OCI-LY1 (cell line): ENCODE data around the gene LARGE2.

Source experiments
- H2AFZ ChIP-seq: fragments of 200-600 bp; sonication (generic), shearing (Covaris generic); 2 replicates; pipeline ENCODE4 v1.6.0; 2014; ENCODE audit warnings: antibody characterized with exemption, mild to moderate bottlenecking, low read length
- H3F3A ChIP-seq: fragments of 200-600 bp; sonication (generic), shearing (Covaris generic); 2 replicates; pipeline ENCODE4 v1.6.0; 2014; ENCODE audit warnings: mild to moderate bottlenecking, antibody characterized with exemption, low read length, moderate library complexity; ENCODE audit not compliant: insufficient read depth
- H3K27ac ChIP-seq: fragments of 200-600 bp; sonication (generic); 2 replicates; pipeline ENCODE4 v1.5.1; 2014; ENCODE audit warnings: low read length, mixed run types, mild to moderate bottlenecking, low read depth; ENCODE audit not compliant: poor library complexity, severe bottlenecking
- H3K27me3 ChIP-seq: fragments of 200-600 bp; sonication (generic); 2 replicates; pipeline ENCODE4 v1.6.0; 2014; ENCODE audit warnings: antibody characterized with exemption, mild to moderate bottlenecking, low read length, moderate library complexity; ENCODE audit not compliant: insufficient read depth
- H3K36me3 ChIP-seq: fragments of 200-600 bp; sonication (generic); 2 replicates; pipeline ENCODE4 v1.6.1; 2014; ENCODE audit warnings: mild to moderate bottlenecking, antibody characterized with exemption, low read length, moderate library complexity, mixed read lengths; ENCODE audit not compliant: insufficient read depth
- H3K4me1 ChIP-seq: fragments of 200-600 bp; sonication (generic); 2 replicates; pipeline ENCODE4 v1.5.1; 2014; ENCODE audit warnings: mild to moderate bottlenecking, low read length, moderate library complexity; ENCODE audit not compliant: insufficient read depth, severe bottlenecking
- H3K4me2 ChIP-seq: fragments of 200-600 bp; sonication (generic), shearing (Covaris generic); 2 replicates; pipeline ENCODE4 v1.6.1; 2014; ENCODE audit warnings: low read length
- H3K4me3 ChIP-seq: fragments of 200-600 bp; sonication (generic); 2 replicates; pipeline ENCODE4 v1.5.1; 2014; ENCODE audit warnings: low read length, low read depth, mild to moderate bottlenecking, mixed read lengths; ENCODE audit not compliant: poor library complexity, severe bottlenecking
- H3K79me2 ChIP-seq: fragments of 200-600 bp; shearing (Covaris generic); 2 replicates; pipeline ENCODE4 v1.6.1; 2016; ENCODE audit warnings: mixed run types, low read length, mixed read lengths; ENCODE audit not compliant: insufficient read depth
- H3K9ac ChIP-seq: fragments of 200-600 bp; sonication (generic), shearing (Covaris generic); 2 replicates; pipeline ENCODE4 v1.6.1; 2014; ENCODE audit warnings: mild to moderate bottlenecking, low read length, mixed read lengths
- H3K9me2 ChIP-seq: fragments of 200-600 bp; sonication (generic), shearing (Covaris generic); 2 replicates; pipeline ENCODE4 v1.6.1; 2014; ENCODE audit warnings: low read depth, mild to moderate bottlenecking, low read length, mixed read lengths
- H3K9me3 ChIP-seq: fragments of 200-600 bp; shearing (Covaris generic); 2 replicates; pipeline ENCODE4 v1.6.1; 2014; ENCODE audit warnings: low read length, mixed read lengths
- H4K20me1 ChIP-seq: fragments of 200-600 bp; sonication (generic), shearing (Covaris generic); 2 replicates; pipeline ENCODE4 v1.6.0; 2016; ENCODE audit warnings: mild to moderate bottlenecking, low read length; ENCODE audit not compliant: insufficient read depth
- CTCF ChIP-seq: fragments of 200-600 bp; sonication (generic), shearing (Covaris generic); IDR thresholded peaks from 2 replicates; pipeline ENCODE4 v1.5.1; 2017; ENCODE audit warnings: mild to moderate bottlenecking, antibody characterized with exemption, low read length, moderate library complexity, mixed read lengths
- EZH2 ChIP-seq: fragments of 200-600 bp; sonication (generic), shearing (Covaris generic); IDR thresholded peaks from 2 replicates; pipeline ENCODE4 v1.8.0; 2017; ENCODE audit warnings: borderline replicate concordance, mixed run types, mild to moderate bottlenecking, antibody characterized with exemption, low read length, moderate library complexity, mixed read lengths

Gene LARGE2

GRCh38 chr11:45881708-45882368, 40.6 kb upstream of the LARGE2 start:
- Histone ChIP-seq H3K79me2 (no peaks in the 10 kb centered on the region), H3K4me1 (peaks cover 9% of the 10 kb centered on the region), H3K9ac (no peak overlapping the region), H3K9me3 (no peaks in the 10 kb centered on the region), H2AFZ (no peak overlapping the region), H3K4me3 (no peak overlapping the region), H3K36me3 (peaks cover 16% of the 10 kb centered on the region), H3F3A (no peaks in the 10 kb centered on the region), H4K20me1 (no peaks in the 10 kb centered on the region), H3K4me2 (no peak overlapping the region), H3K27ac (no peak overlapping the region), H3K27me3 (no peaks in the 10 kb centered on the region), H3K9me2 (no peaks in the 10 kb centered on the region)
- TF ChIP-seq EZH2, result no peak
- no peak for TF ChIP-seq CTCF

DNA sequence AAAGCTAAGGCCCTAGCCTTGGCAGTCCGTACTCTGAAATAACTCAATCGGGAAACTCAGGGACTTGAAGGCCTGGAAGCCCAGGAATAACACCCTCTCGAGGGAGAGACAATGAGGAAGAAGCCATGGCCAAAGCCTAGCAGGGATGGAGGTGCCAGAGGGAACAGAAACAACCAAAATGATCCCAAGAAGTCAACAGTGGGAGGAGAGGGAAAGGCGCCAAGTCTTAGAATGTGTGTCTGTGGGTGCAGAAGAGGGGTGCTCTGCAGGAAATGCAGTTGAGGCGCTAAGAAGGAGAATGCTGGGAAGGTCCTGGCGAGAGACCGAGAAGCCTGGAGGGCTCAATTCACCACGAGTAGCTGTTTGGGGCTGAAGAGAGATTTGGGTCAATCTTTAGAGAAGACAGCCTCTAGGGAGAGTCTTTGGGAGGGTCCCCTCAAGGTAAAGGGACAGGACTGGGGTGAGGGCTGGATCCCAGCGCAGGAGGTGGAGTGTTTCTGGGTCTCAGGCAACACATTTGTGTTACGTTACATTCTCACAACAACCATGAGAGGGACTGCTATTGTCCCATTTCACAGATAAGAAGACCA, 37.8 kb upstream of the LARGE2 start:
- no peak for TF ChIP-seq EZH2
- no peak for TF ChIP-seq CTCF
- H3K4me3 ChIP-seq, result peak overlapping the region; percentile 55
- H3K79me2 ChIP-seq, result no peaks in the 10 kb centered on the region
- H3K9ac ChIP-seq, result no peak overlapping the region
- H3K27ac ChIP-seq, result no peak overlapping the region
- no peaks in the 10 kb centered on the region for H3K9me3 ChIP-seq
- H3K36me3 ChIP-seq, result no peaks in the 10 kb centered on the region
- no peaks in the 10 kb centered on the region for H4K20me1 ChIP-seq
- no peaks in the 10 kb centered on the region for H3K9me2 ChIP-seq
- no peaks in the 10 kb centered on the region for H3K27me3 ChIP-seq
- no peak overlapping the region for H2AFZ ChIP-seq
- no peaks in the 10 kb centered on the region for H3F3A ChIP-seq
- peaks cover 9% of the 10 kb centered on the region for H3K4me1 ChIP-seq
- peak overlapping the region; percentile 72 for H3K4me2 ChIP-seq

- no peak within 1 kb of the TSS for H3K27ac ChIP-seq
- H3K9ac ChIP-seq, result peak within 1 kb of the TSS; percentile 37; the same call in 1 of the 2 replicates
- H3K36me3 ChIP-seq, result no peaks in the 10 kb centered on the region
- no peak within 1 kb of the TSS for H2AFZ ChIP-seq
- H3K9me2 ChIP-seq, result no peaks in the 10 kb centered on the region
- H3F3A ChIP-seq, result no peaks in the 10 kb centered on the region
- H3K4me3 ChIP-seq, result peak within 1 kb of the TSS; percentile 59
- H3K79me2 ChIP-seq, result no peaks in the 10 kb centered on the region
- TF ChIP-seq CTCF (no peak), EZH2 (no peak)
- H3K4me2 ChIP-seq, result peak within 1 kb of the TSS; percentile 80
- no peaks in the 10 kb centered on the region for H3K27me3 ChIP-seq
- no peaks in the 10 kb centered on the region for H3K9me3 ChIP-seq
- no peaks in the 10 kb centered on the region for H4K20me1 ChIP-seq
- H3K4me1 ChIP-seq, result peaks cover 9% of the 10 kb centered on the region
Measured at GRCh38 chr11:45885274-45885920, 37.1 kb upstream of the LARGE2 start, which contains the start of gene MAPK8IP1. Gene MAPK8IP1, plus strand, starts transcription at chr11:45885651. Its CDS starts 170 bp downstream, at chr11:45885821.
